CD4-positive, alpha-beta T cell (primary cell): Measurements from ENCODE around the gene PIN1. TPM values are rescaled to one million over a fixed set of nuclear protein-coding genes. Genes with fewer than 3 reads are reported as not detected.

Experiments
- ATAC-seq: fragments of 200-7000 bp; cut with Tn5 transposase; one replicate; pipeline ENCODE4 v1.10.0; 2022; ENCODE audit warnings: mild to moderate bottlenecking; ENCODE audit not compliant: poor library complexity
- CTCF ChIA-PET: fragments of 350-600 bp; sonication (Branson Sonifier 250); formaldehyde crosslinking; loops from one replicate; lab custom pipeline; 2021; ENCODE audit warnings: antibody characterized with exemption, inconsistent platforms; lab: Charles Lee
- POLR2A ChIA-PET: fragments of 350-600 bp; sonication (Branson Sonifier 250); formaldehyde crosslinking; loops from one replicate; lab custom pipeline; 2021; ENCODE audit warnings: antibody characterized with exemption, inconsistent platforms; lab: Charles Lee
- DNase-seq, 14 experiments: peaks; one replicate each; pipeline ENCODE4 v3.0.0-alpha.2; 2013 to 2020; ENCODE audit warnings: mixed read lengths in 2 of 14
- H3K27ac ChIP-seq, 2 donors: one replicate each; pipeline versions ENCODE4 v1.5.1 to v1.7.0; 2013; ENCODE audit warnings: low read length in 2 of 2, low read depth in 1 of 2, mild to moderate bottlenecking in 1 of 2
- H3K27me3 ChIP-seq, 2 experiments: 1 replicate in 1 of 2; 2 replicates in 1 of 2; pipeline versions ENCODE4 v1.6.1 to v1.7.0; 2013; ENCODE audit warnings: low read length in 2 of 2, control low read depth in 1 of 2, mild to moderate bottlenecking in 1 of 2, moderate library complexity in 1 of 2; ENCODE audit not compliant: insufficient read depth in 2 of 2, control insufficient read depth in 1 of 2
- H3K36me3 ChIP-seq: one replicate; pipeline ENCODE4 v1.6.1; 2013; ENCODE audit warnings: low read length, control low read depth; ENCODE audit not compliant: insufficient read depth
- H3K4me1 ChIP-seq: one replicate; pipeline ENCODE4 v1.6.1; 2013; ENCODE audit warnings: low read length, control low read depth; ENCODE audit not compliant: insufficient read depth
- H3K4me3 ChIP-seq: one replicate; pipeline ENCODE4 v1.5.1; 2013; ENCODE audit warnings: mild to moderate bottlenecking, low read length, moderate library complexity
- H3K9me3 ChIP-seq, 2 experiments: 1 replicate in 1 of 2; 2 replicates in 1 of 2; pipeline versions ENCODE4 v1.6.1 to v1.7.0; 2013; ENCODE audit warnings: low read length in 2 of 2, mild to moderate bottlenecking in 2 of 2, control low read depth in 1 of 2, moderate library complexity in 1 of 2; ENCODE audit not compliant: control insufficient read depth in 1 of 2, insufficient read depth in 1 of 2
- H3K27ac Mint-ChIP-seq: one replicate; pipeline ENCODE4 v1.8.0; 2020; ENCODE audit warnings: mixed read lengths
- H3K27me3 Mint-ChIP-seq: one replicate; pipeline ENCODE4 v1.8.0; 2021; ENCODE audit warnings: mixed read lengths
- H3K36me3 Mint-ChIP-seq: one replicate; pipeline ENCODE4 v1.8.0; 2021; ENCODE audit warnings: low read depth, mixed read lengths
- H3K4me1 Mint-ChIP-seq: one replicate; pipeline ENCODE4 v1.8.0; 2021; ENCODE audit warnings: low read depth, mixed read lengths
- H3K4me3 Mint-ChIP-seq: one replicate; pipeline ENCODE4 v1.8.0; 2020; ENCODE audit warnings: mild to moderate bottlenecking, mixed read lengths
- H3K9me3 Mint-ChIP-seq: one replicate; pipeline ENCODE4 v1.8.0; 2020; ENCODE audit warnings: mixed read lengths
- intact Hi-C, 2 experiments: fragments of 100-400 bp; cut with DNase I in 1 of 2; cut with micrococcal nuclease in 1 of 2; formaldehyde crosslinking; loops; one replicate each; pipeline versions ENCODE4 v1.15.1 to v1.9.0; 2023 to 2025; cut with DNase I, micrococcal nuclease
- total RNA-seq, 174 experiments: library from RNA in 2 of 174; stranded (reverse) in 2 of 174; gene quantifications; one replicate each; pipeline ENCODE4 v1.2.3 and lab custom pipeline; 2021 to 2026
- TF ChIP-seq, protein P1 (sequence below): fragments of 200-600 bp; IDR thresholded peaks from one replicate; pipeline ENCODE4 v1.8.0; 2022; ENCODE audit warnings: antibody characterized with exemption, mild to moderate bottlenecking

PIN1 gene
- total RNA-seq, 2 experiments from 2014 or later = 33.2 to 35.3 TPM

DNA sequence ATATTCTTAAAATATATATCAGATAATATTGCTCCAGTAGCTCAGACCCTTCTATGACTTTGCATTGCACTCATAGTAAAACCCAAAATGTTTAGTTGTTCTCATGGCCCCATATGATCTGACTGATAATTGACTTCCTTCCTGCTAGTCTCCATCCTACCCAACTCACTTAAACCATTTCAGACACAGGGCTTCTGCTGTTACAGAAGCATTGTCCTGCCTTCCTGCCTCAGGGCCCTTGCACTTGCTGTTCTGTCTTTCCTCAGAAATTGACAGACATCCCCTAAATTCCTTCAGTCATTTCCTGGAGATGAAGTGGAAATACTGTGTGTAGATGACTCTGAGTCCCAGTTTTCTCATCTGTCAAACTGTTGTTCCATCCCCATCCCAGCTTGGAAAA is 36.0 kb upstream of the PIN1 start:
- H3K27ac Mint-ChIP-seq = no peak overlapping the region
- POLR2A ChIA-PET = interaction anchor here (0.6 to 1.5 kb wide), 3 partner anchors 20 to 36 kb away, joined by 3 to 5 read pairs (median 3); partner anchors contain the start of genes FBXL12, PIN1 and ZNF846
- H3K4me3 ChIP-seq = no peak overlapping the region
- H3K27me3 ChIP-seq = no peaks in the 10 kb centered on the region
- H3K9me3 ChIP-seq = no peaks in the 10 kb centered on the region
- TF ChIP-seq, protein P1, sequence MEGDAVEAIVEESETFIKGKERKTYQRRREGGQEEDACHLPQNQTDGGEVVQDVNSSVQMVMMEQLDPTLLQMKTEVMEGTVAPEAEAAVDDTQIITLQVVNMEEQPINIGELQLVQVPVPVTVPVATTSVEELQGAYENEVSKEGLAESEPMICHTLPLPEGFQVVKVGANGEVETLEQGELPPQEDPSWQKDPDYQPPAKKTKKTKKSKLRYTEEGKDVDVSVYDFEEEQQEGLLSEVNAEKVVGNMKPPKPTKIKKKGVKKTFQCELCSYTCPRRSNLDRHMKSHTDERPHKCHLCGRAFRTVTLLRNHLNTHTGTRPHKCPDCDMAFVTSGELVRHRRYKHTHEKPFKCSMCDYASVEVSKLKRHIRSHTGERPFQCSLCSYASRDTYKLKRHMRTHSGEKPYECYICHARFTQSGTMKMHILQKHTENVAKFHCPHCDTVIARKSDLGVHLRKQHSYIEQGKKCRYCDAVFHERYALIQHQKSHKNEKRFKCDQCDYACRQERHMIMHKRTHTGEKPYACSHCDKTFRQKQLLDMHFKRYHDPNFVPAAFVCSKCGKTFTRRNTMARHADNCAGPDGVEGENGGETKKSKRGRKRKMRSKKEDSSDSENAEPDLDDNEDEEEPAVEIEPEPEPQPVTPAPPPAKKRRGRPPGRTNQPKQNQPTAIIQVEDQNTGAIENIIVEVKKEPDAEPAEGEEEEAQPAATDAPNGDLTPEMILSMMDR = no peak
- no peak for DNase-seq
- H3K36me3 Mint-ChIP-seq = no peaks in the 10 kb centered on the region
- no peak overlapping the region for H3K27ac ChIP-seq
- no peaks in the 10 kb centered on the region for H3K9me3 Mint-ChIP-seq
- peaks cover 17% of the 10 kb centered on the region for H3K4me1 ChIP-seq
- no peaks in the 10 kb centered on the region for H3K27me3 Mint-ChIP-seq
- CTCF ChIA-PET = interaction anchor here (0.9 to 1.4 kb wide), 2 partner anchors 173 to 365 kb away, joined by 3 to 8 read pairs; no protein-coding TSS in a partner anchor
- no peak overlapping the region for H3K4me3 Mint-ChIP-seq
- no peak for ATAC-seq
- intact Hi-C loops = loop anchor here (5.0 to 10.0 kb wide), 4 partner anchors 122 to 964 kb away; partner anchors contain the start of genes ZNF266 (in 2 of the 2), MBD3L1 (in 1 of the 2), ZNF558 (in 1 of the 2) and ZNF559 (in 1 of the 2)
- H3K4me1 Mint-ChIP-seq = peaks cover 35% of the 10 kb centered on the region
- no peaks in the 10 kb centered on the region for H3K36me3 ChIP-seq

DNA sequence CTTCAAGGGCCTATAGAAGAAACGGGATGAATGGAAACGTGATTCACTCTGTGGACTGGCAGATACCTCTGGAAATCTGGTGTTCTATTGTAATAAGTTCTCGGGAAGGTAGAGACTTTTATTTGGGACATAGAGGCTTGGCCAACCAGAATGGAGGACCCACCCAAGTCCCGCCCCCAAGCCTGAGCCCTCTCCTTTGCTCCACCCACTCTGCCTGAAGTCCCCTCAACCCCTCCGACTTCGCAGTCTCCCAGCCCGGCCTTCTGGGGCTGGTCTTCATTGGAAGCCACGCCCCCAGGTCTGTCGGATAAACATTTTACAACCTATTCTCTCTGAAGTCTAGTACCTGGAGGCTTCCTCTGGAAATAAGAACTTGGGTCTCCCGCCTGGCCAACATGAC is 33.1 kb upstream of the PIN1 start:
- H3K27me3 Mint-ChIP-seq = no peaks in the 10 kb centered on the region
- no peak overlapping the region for H3K27ac ChIP-seq
- peaks cover 25% of the 10 kb centered on the region for H3K4me1 Mint-ChIP-seq
- no peaks in the 10 kb centered on the region for H3K9me3 Mint-ChIP-seq
- H3K9me3 ChIP-seq = no peaks in the 10 kb centered on the region
- H3K4me3 Mint-ChIP-seq = no peak overlapping the region
- intact Hi-C loops = no loop called here
- peaks cover 24% of the 10 kb centered on the region for H3K4me1 ChIP-seq
- TF ChIP-seq, protein P1 = no peak
- CTCF ChIA-PET = no interaction called here
- H3K36me3 ChIP-seq = no peaks in the 10 kb centered on the region
- H3K27me3 ChIP-seq = no peaks in the 10 kb centered on the region
- no peak for DNase-seq
- no peak overlapping the region for H3K27ac Mint-ChIP-seq
- H3K36me3 Mint-ChIP-seq = no peaks in the 10 kb centered on the region
- no peak for ATAC-seq
- no peak overlapping the region for H3K4me3 ChIP-seq
- POLR2A ChIA-PET = no interaction called here

DNA sequence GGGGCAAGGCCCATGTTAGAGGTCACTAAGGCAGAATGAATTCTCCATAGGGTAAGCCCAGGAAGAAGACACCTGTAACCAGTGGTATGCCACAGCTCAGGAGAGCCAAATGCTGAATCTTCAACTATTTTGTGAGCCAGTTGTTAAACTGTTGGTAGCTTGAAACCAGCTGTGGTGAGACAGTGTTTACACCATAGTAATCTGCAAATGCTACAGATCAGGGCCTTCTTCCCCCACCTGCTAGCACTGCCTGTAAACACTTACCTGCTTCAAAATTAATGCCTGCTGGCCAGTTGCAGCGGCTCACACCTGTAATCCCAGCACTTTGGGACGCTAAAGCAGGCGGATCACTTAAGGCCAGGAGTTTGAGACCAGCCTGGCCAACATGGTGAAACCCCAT is 28.3 kb upstream of the PIN1 start:
- Mint-ChIP-seq H3K27ac (peak overlapping the region; percentile 70), H3K36me3 (peaks cover 13% of the 10 kb centered on the region), H3K4me1 (peaks cover 35% of the 10 kb centered on the region), H3K27me3 (no peaks in the 10 kb centered on the region), H3K4me3 (no peak overlapping the region), H3K9me3 (no peaks in the 10 kb centered on the region)
- intact Hi-C loops = no loop called here
- DNase-seq (no peak), ATAC-seq (no peak)
- TF ChIP-seq, protein P1 = no peak
- H3K9me3 ChIP-seq = no peaks in the 10 kb centered on the region
- H3K27me3 ChIP-seq = no peaks in the 10 kb centered on the region
- H3K4me3 ChIP-seq = no peak overlapping the region
- peak overlapping the region; percentile 41 to 47 for H3K27ac ChIP-seq
- ChIA-PET CTCF (no interaction called here), POLR2A (interaction anchor here (1.5 kb wide), 1 partner anchor 12 kb away, joined by 4 read pairs; the partner anchor contains the start of gene FBXL12)
- H3K4me1 ChIP-seq = peaks cover 50% of the 10 kb centered on the region
- H3K36me3 ChIP-seq = peaks cover 18% of the 10 kb centered on the region
